Caco-2 (cell line): ENCODE measurements around the gene RFPL4AL1. TPM values are rescaled to one million over a fixed set of nuclear protein-coding genes. Genes with fewer than 3 reads are reported as not detected.
"Not testable (repeated sequence)": the region's sequence is repeated elsewhere in the genome, so short reads cannot be mapped to it uniquely, and the experiment has no call there.

Experiments used
- Bru-seq: library from RNA; stranded (reverse); fragments of 400-500 nt; gene quantifications from one replicate; lab custom pipeline; 2021; lab: Mats Ljungman, UMichigan
- BruChase-seq, 2 experiments: library from RNA; stranded (reverse); fragments of 400-500 nt; gene quantifications; one replicate each; lab custom pipeline; 2021; lab: Mats Ljungman, UMichigan
- BruUV-seq: library from RNA; stranded (reverse); fragments of 400-500 nt; replicated peaks from 2 replicates; lab custom pipeline; 2021; lab: Mats Ljungman, UMichigan
- CTCF ChIA-PET: fragments of 300-600 bp; sonication (Branson Sonifier 250); formaldehyde crosslinking; loops from one replicate; lab custom pipeline; 2022; ENCODE audit warnings: antibody characterized with exemption; lab: Charles Lee
- POLR2A ChIA-PET: fragments of 300-600 bp; sonication (Branson Sonifier 250); formaldehyde crosslinking; loops from one replicate; lab custom pipeline; 2022; ENCODE audit warnings: antibody characterized with exemption; lab: Charles Lee
- DNase-seq, 2 experiments: peaks; one replicate each; pipeline versions ENCODE4 v3.0.0 to v3.0.0-alpha.2; 2020 to 2022
- H3K27me3 ChIP-seq: replicated peaks from 2 replicates; pipeline ENCODE4 v1.6.0; 2011; ENCODE audit warnings: low read length; ENCODE audit not compliant: control insufficient read depth, insufficient read depth
- H3K36me3 ChIP-seq: 2 replicates; pipeline ENCODE4 v1.5.1; 2011; ENCODE audit warnings: low read length; ENCODE audit not compliant: control insufficient read depth, insufficient read depth
- H3K4me1 ChIP-seq: fragments of 250-450 bp; sonication (Bioruptor Pico); 2 replicates; pipeline ENCODE4 v1.5.1; 2020; ENCODE audit warnings: mild to moderate bottlenecking
- H3K4me3 ChIP-seq: 2 replicates; pipeline ENCODE4 v1.5.1; 2011; ENCODE audit warnings: low read depth, mild to moderate bottlenecking, control low read depth, low read length
- H3K9me3 ChIP-seq: fragments of 250-450 bp; sonication (Bioruptor Pico); 2 replicates; pipeline ENCODE4 v1.5.1; 2020; ENCODE audit warnings: mild to moderate bottlenecking, moderate library complexity
- H3K27ac Mint-ChIP-seq: one replicate; pipeline ENCODE4 v1.8.0; 2022; ENCODE audit warnings: mixed read lengths; ENCODE audit not compliant: unreplicated experiment
- H3K27me3 Mint-ChIP-seq: one replicate; pipeline ENCODE4 v1.8.0; 2022; ENCODE audit warnings: mixed read lengths; ENCODE audit not compliant: insufficient read depth, unreplicated experiment
- H3K36me3 Mint-ChIP-seq: one replicate; pipeline ENCODE4 v1.8.0; 2022; ENCODE audit warnings: mild to moderate bottlenecking, mixed read lengths; ENCODE audit not compliant: insufficient read depth, unreplicated experiment
- H3K4me1 Mint-ChIP-seq: one replicate; pipeline ENCODE4 v1.8.0; 2022; ENCODE audit warnings: low read depth, mixed read lengths; ENCODE audit not compliant: unreplicated experiment
- H3K4me3 Mint-ChIP-seq: one replicate; pipeline ENCODE4 v1.8.0; 2022; ENCODE audit warnings: mild to moderate bottlenecking, moderate library complexity, mixed read lengths; ENCODE audit not compliant: unreplicated experiment
- H3K9me3 Mint-ChIP-seq: one replicate; pipeline ENCODE4 v1.8.0; 2022; ENCODE audit warnings: mixed read lengths; ENCODE audit not compliant: unreplicated experiment
- intact Hi-C: fragments of 100-400 bp; cut with micrococcal nuclease; formaldehyde crosslinking; loops from one replicate; pipeline ENCODE4 v1.10.0; 2022; ENCODE audit not compliant: unreplicated experiment
- long read RNA-seq: library from polyadenylated mRNA; stranded (forward); transcript quantifications from one replicate; pipeline ENCODE4 v2.0.0, GENCODE V29; 2022
- total RNA-seq: library from RNA; stranded (reverse); gene quantifications from 2 replicates; pipeline ENCODE4 v1.2.3, GENCODE V29; 2022
- TF ChIP-seq, protein P1 (sequence below), 2 experiments: fragments of 200-600 bp in 1 of 2; IDR thresholded peaks; 1 replicate in 1 of 2; 2 replicates in 1 of 2; pipeline versions ENCODE4 v1.5.1 to v1.8.0; 2011 to 2022; ENCODE audit warnings: antibody characterized with exemption in 1 of 2, control low read depth in 1 of 2, inconsistent platforms in 1 of 2, low read depth in 1 of 2, low read length in 1 of 2, mild to moderate bottlenecking in 1 of 2, moderate library complexity in 1 of 2; ENCODE audit not compliant: insufficient read depth in 1 of 2, severe bottlenecking in 1 of 2, unreplicated experiment in 1 of 2

Gene RFPL4AL1
- total RNA-seq (not detected in 2 replicates), Bru-seq, nascent RNA (not detected), BruChase-seq, experiment 1, labeled RNA remaining after a 2-hour chase (not detected), BruChase-seq, experiment 2, labeled RNA remaining after a 6-hour chase (not detected)
- long read RNA-seq: 0 reads

DNA sequence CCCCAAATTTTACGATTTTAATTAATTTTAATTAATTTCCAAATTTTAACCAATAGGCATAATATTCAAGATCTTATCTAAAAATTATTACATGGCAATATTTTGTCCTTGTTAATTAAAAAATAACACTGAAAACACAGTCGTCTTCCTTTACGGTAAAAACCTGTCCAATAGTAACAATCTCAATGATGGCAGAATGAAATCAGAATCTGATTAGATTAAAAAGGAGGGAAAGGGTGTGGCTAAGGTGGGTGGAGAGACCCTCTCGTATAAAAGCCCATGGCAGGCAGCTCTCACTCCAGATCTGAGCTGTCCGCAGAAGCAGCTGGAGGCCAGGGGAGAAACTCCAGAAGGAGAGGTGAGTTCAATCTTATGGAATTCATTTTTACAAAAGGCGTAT is at the start of gene RFPL4AL1:
Gene RFPL4AL1 (plus strand): TSS at position 301 of the 400 bp plus-strand sequence. CDS start 2,687 bp downstream, outside the sequence.
- CTCF ChIA-PET, intact Hi-C loops, H3K4me1 ChIP-seq, H3K4me3 ChIP-seq, H3K27ac Mint-ChIP-seq, H3K4me1 Mint-ChIP-seq, H3K27me3 ChIP-seq, H3K9me3 Mint-ChIP-seq, BruUV-seq, H3K36me3 ChIP-seq, POLR2A ChIA-PET, H3K36me3 Mint-ChIP-seq, H3K4me3 Mint-ChIP-seq, DNase-seq, H3K9me3 ChIP-seq: not testable (repeated sequence)
- H3K27me3 Mint-ChIP-seq: peaks cover 27% of the 10 kb centered on the region

DNA sequence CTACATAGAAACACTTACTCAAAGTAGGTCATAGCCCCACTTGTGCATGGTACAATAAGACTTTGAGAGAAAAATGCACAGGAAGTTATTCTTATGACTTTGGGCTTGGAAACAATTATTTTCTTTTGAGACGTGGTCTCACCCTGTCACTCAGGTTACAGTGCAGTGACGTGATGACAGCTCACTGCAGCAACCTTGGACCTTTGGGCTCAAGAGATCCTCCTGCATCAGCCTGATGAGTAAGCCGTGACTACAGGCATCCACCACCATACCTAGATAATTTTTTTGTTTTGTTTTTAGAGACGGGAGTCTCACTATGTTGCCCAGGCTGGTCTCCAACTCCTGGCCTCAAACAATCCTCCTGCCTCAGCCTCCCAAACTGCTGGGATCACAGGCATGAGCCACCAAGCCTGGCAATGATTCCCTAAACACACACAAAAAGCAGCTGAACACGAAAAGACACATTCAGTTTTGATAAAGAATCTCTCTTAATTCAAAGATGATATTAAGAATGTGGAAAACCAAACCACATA is 48.6 kb upstream of the RFPL4AL1 start:
- Histone ChIP-seq H3K27me3 (no peaks in the 10 kb centered on the region), H3K9me3 (peaks cover 19% of the 10 kb centered on the region), H3K4me1 (peaks cover 17% of the 10 kb centered on the region), H3K4me3 (no peak overlapping the region), H3K36me3 (no peaks in the 10 kb centered on the region)
- no TSS peak for BruUV-seq
- CTCF ChIA-PET: no interaction called here
- Mint-ChIP-seq H3K27me3 (peaks cover 1% of the 10 kb centered on the region), H3K27ac (no peak overlapping the region), H3K4me1 (peaks cover 25% of the 10 kb centered on the region), H3K9me3 (peaks cover 16% of the 10 kb centered on the region), H3K36me3 (no peaks in the 10 kb centered on the region), H3K4me3 (no peak overlapping the region)
- intact Hi-C loops: no loop called here
- POLR2A ChIA-PET: no interaction called here
- TF ChIP-seq, protein P1, sequence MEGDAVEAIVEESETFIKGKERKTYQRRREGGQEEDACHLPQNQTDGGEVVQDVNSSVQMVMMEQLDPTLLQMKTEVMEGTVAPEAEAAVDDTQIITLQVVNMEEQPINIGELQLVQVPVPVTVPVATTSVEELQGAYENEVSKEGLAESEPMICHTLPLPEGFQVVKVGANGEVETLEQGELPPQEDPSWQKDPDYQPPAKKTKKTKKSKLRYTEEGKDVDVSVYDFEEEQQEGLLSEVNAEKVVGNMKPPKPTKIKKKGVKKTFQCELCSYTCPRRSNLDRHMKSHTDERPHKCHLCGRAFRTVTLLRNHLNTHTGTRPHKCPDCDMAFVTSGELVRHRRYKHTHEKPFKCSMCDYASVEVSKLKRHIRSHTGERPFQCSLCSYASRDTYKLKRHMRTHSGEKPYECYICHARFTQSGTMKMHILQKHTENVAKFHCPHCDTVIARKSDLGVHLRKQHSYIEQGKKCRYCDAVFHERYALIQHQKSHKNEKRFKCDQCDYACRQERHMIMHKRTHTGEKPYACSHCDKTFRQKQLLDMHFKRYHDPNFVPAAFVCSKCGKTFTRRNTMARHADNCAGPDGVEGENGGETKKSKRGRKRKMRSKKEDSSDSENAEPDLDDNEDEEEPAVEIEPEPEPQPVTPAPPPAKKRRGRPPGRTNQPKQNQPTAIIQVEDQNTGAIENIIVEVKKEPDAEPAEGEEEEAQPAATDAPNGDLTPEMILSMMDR (IDR thresholded peaks at IDR 0.05; ENCODE audit: insufficient read depth in 1 of 2, low read depth in 1 of 2, low read length in 1 of 2, severe bottlenecking in 1 of 2, unreplicated experiment in 1 of 2): no peak
- no peak for DNase-seq

DNA sequence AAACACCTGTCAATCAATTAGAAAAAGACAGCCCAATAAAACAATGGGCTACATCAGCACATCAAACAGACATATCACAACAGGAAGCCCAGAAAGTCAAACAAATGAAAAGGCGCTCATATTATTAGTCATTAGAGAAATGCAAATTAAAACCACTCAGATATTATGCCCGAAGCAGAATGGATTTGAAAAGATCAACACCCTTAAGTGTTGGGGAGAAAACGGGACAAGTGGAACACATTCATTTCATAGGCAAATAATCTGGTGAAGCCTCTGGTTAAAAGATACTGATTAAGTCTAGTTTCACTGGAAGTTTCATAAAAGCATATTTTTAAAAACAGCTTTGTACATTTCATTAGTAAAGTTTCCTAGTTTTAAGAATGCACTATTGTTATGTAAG is 48.1 kb upstream of the RFPL4AL1 start:
- Histone ChIP-seq H3K36me3 (no peaks in the 10 kb centered on the region), H3K4me3 (no peak overlapping the region), H3K4me1 (peaks cover 17% of the 10 kb centered on the region), H3K27me3 (no peaks in the 10 kb centered on the region), H3K9me3 (peaks cover 19% of the 10 kb centered on the region)
- Mint-ChIP-seq H3K36me3 (no peaks in the 10 kb centered on the region), H3K27me3 (peaks cover 3% of the 10 kb centered on the region), H3K9me3 (peaks cover 16% of the 10 kb centered on the region), H3K4me3 (no peak overlapping the region), H3K27ac (no peak overlapping the region), H3K4me1 (peaks cover 25% of the 10 kb centered on the region)
- ChIA-PET POLR2A (no interaction called here), CTCF (no interaction called here)
- BruUV-seq: no TSS peak
- DNase-seq: no peak
- TF ChIP-seq, protein P1 (IDR thresholded peaks at IDR 0.05; ENCODE audit: insufficient read depth in 1 of 2, low read depth in 1 of 2, low read length in 1 of 2, severe bottlenecking in 1 of 2, unreplicated experiment in 1 of 2): no peak
- intact Hi-C loops: no loop called here
